ENCODE results near the gene BYSL. TPM values are rescaled to one million over a fixed set of nuclear protein-coding genes. Genes with fewer than 3 reads are reported as not detected.

Gene BYSL
- total RNA-seq, 5 donors from 2014 or later (not counting 1 experiment from before 2014, with no cell fraction given): 3.5 to 20.5 (median 15.0) TPM

DNA sequence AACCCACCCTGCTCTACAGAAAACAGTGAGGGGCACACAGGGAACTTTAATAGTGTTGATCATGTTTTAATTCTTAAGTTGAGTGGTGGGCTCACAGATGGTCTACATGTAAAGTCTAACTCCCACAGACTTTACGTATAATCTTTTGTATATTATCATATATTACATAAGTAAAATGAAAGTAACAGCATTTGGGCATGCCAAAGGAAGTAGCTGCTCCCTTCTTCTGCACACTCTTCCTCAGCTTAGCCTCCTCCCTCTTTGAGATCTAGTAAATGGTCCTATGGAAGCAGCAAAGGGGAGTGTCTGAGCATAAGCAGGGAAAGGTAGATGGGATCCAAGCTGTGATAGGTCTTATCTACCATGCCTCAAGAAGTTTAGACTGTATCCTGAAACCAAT, 11.6 kb upstream of the BYSL start:
- H3K27me3 Mint-ChIP-seq: no peaks in the 10 kb centered on the region
- H3K27me3 ChIP-seq (replicated peaks in 1 of 2; ENCODE audit: control insufficient read depth in 2 of 2, extremely low read depth in 1 of 2, insufficient read depth in 2 of 2, low read length in 1 of 2): no peaks in the 10 kb centered on the region
- peaks cover 0 to 43% of the 10 kb centered on the region in 2 donors for H3K36me3 ChIP-seq (ENCODE audit: control insufficient read depth in 2 of 2, extremely low read depth in 1 of 2, insufficient read depth in 1 of 2, low read length in 1 of 2)
- H3K4me1 Mint-ChIP-seq: peaks cover 10 to 26% (median 20%) of the 10 kb centered on the region in 3 donors
- peaks cover 0 to 7% of the 10 kb centered on the region in 2 experiments for H3K4me1 ChIP-seq (ENCODE audit: control insufficient read depth in 1 of 2, extremely low read depth in 1 of 2, insufficient read depth in 2 of 2, low read length in 2 of 2)
- H3K27ac Mint-ChIP-seq: no peak overlapping the region
- DNase-seq (no peak), ATAC-seq (replicated peaks in 1 of 4) (no peak)
- ChIA-PET CTCF (no interaction called here), POLR2A (no interaction called here)
- peaks cover 42% of the 10 kb centered on the region for H3K36me3 Mint-ChIP-seq
- H3K9me3 Mint-ChIP-seq: no peaks in the 10 kb centered on the region
- no peak overlapping the region for H3K27ac ChIP-seq (ENCODE audit: low read length)
- H3K9me3 ChIP-seq: no peaks in the 10 kb centered on the region
- no peak overlapping the region for H3K4me3 ChIP-seq (ENCODE audit: control insufficient read depth in 1 of 2, extremely low read depth in 1 of 2, low read length in 1 of 2)
- no peak overlapping the region for H3K4me3 Mint-ChIP-seq
- WGBS (ENCODE audit: insufficient coverage): no CpG with 5 or more reads among the region's 1 CpG

DNA sequence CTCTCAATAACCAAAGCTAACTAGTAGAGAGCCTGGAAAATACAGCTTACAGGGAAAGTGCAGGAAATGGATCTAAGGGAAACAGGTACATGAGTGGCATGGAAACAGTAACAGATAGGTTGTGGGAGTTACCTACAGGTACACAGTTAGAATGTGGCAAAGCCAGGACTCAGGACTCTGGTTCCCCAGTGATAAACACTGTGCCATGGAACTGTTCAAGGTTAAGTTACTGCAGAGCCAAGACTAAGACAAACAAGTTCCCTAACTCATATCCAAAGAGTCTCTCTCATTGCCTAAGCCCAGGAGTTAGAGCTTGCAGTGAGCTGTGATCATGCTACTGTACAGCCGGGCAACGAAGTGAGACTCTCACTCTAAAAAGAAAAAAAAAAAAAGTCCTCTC, 7.0 kb upstream of the BYSL start:
- ChIA-PET CTCF (no interaction called here), POLR2A (interaction anchor here in 1 of 2 donors (0.5 to 0.6 kb wide), 2 partner anchors 18 to 31 kb away, joined by 5 read pairs; no protein-coding TSS in a partner anchor)
- Histone ChIP-seq H3K36me3 (ENCODE audit: control insufficient read depth in 2 of 2, extremely low read depth in 1 of 2, insufficient read depth in 1 of 2, low read length in 1 of 2) (peaks cover 0 to 29% of the 10 kb centered on the region in 2 donors), H3K27me3 (replicated peaks in 1 of 2; ENCODE audit: control insufficient read depth in 2 of 2, extremely low read depth in 1 of 2, insufficient read depth in 2 of 2, low read length in 1 of 2) (no peaks in the 10 kb centered on the region), H3K9me3 (no peaks in the 10 kb centered on the region), H3K27ac (ENCODE audit: low read length) (no peak overlapping the region), H3K4me1 (ENCODE audit: control insufficient read depth in 1 of 2, extremely low read depth in 1 of 2, insufficient read depth in 2 of 2, low read length in 2 of 2) (peaks cover 0 to 2% of the 10 kb centered on the region in 2 experiments), H3K4me3 (ENCODE audit: control insufficient read depth in 1 of 2, extremely low read depth in 1 of 2, low read length in 1 of 2) (no peak overlapping the region)
- no CpG with 5 or more reads among the region's 2 CpGs for WGBS (ENCODE audit: insufficient coverage)
- Mint-ChIP-seq H3K4me1 (peaks cover 7 to 18% (median 13%) of the 10 kb centered on the region in 3 donors), H3K27ac (no peak overlapping the region), H3K4me3 (no peak overlapping the region), H3K36me3 (peaks cover 28% of the 10 kb centered on the region), H3K27me3 (no peaks in the 10 kb centered on the region), H3K9me3 (no peaks in the 10 kb centered on the region)
- ATAC-seq (replicated peaks in 1 of 4) (no peak), DNase-seq (no peak)

DNA sequence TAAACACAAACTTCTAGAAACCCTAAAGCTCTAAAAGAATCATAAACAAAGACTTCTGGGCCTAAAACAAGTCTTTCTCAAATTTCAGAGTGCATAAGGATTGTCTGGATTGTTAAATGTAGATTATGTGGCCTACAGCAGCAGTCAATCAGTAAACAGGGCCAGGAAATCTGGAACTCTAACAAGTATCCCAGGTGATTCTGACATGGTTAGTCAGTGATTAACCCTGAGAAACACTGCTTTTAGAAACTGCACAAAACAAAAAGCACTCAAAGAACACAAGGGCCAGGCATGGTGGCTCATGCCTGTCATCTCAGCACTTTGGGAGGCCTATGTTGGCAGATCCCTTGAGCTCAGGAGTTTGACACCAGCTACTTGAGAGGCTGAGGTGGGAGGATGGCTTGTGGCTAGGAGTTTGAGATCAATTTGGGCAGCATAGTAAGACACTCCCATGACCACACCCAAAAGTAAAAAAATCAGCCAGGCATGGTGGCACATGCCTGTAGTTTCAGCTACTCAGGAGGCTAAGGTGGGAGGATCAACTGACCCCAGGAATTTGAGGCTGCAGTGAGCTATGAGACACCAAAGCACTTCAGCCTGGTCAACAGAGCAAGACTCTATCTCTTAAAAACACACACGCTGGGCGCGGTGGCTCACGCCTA, 6.3 kb upstream of the BYSL start:
- Histone ChIP-seq H3K4me3 (ENCODE audit: control insufficient read depth in 1 of 2, extremely low read depth in 1 of 2, low read length in 1 of 2) (no peak overlapping the region), H3K36me3 (ENCODE audit: control insufficient read depth in 2 of 2, extremely low read depth in 1 of 2, insufficient read depth in 1 of 2, low read length in 1 of 2) (peaks cover 0 to 28% of the 10 kb centered on the region in 2 donors), H3K9me3 (no peaks in the 10 kb centered on the region), H3K27me3 (replicated peaks in 1 of 2; ENCODE audit: control insufficient read depth in 2 of 2, extremely low read depth in 1 of 2, insufficient read depth in 2 of 2, low read length in 1 of 2) (no peaks in the 10 kb centered on the region), H3K4me1 (ENCODE audit: control insufficient read depth in 1 of 2, extremely low read depth in 1 of 2, insufficient read depth in 2 of 2, low read length in 2 of 2) (peaks cover 2 to 6% of the 10 kb centered on the region in 2 experiments), H3K27ac (ENCODE audit: low read length) (no peak overlapping the region)
- no CpG with 5 or more reads among the region's 4 CpGs for WGBS (ENCODE audit: insufficient coverage)
- DNase-seq (no peak), ATAC-seq (replicated peaks in 1 of 4) (no peak)
- H3K27ac Mint-ChIP-seq: no peak overlapping the region
- CTCF ChIA-PET: interaction anchor here (0.5 to 1.1 kb wide), 2 partner anchors 15 to 133 kb away, joined by 3 read pairs; no protein-coding TSS in a partner anchor
- no peaks in the 10 kb centered on the region for H3K27me3 Mint-ChIP-seq
- POLR2A ChIA-PET: no interaction called here
- no peak overlapping the region for H3K4me3 Mint-ChIP-seq
- H3K9me3 Mint-ChIP-seq: no peaks in the 10 kb centered on the region
- peaks cover 11 to 19% (median 19%) of the 10 kb centered on the region in 3 donors for H3K4me1 Mint-ChIP-seq
- H3K36me3 Mint-ChIP-seq: peaks cover 28% of the 10 kb centered on the region

DNA sequence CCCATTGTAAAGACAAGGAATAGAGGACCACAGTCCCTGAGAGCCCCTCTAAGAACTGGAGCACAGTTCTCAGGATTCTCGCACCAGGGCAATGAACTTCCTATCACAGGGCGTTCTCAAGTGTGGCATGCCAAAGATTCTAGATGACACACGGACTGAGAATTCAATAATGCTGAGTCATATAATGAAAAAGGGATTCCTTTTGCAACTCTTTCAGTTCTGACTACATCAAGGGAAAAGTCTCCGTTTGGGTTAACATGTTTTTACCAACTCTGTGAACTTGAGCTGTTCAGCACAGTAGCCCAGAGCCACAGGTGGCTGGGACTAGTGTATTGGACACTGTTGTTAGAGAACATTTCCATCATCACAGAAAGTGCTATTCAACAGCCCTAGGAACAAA, 3.8 kb upstream of the BYSL start:
- Histone ChIP-seq H3K27ac (ENCODE audit: low read length) (no peak overlapping the region), H3K27me3 (replicated peaks in 1 of 2; ENCODE audit: control insufficient read depth in 2 of 2, extremely low read depth in 1 of 2, insufficient read depth in 2 of 2, low read length in 1 of 2) (no peaks in the 10 kb centered on the region), H3K9me3 (no peaks in the 10 kb centered on the region), H3K4me3 (ENCODE audit: control insufficient read depth in 1 of 2, extremely low read depth in 1 of 2, low read length in 1 of 2) (no peak overlapping the region), H3K4me1 (ENCODE audit: control insufficient read depth in 1 of 2, extremely low read depth in 1 of 2, insufficient read depth in 2 of 2, low read length in 2 of 2) (peaks cover 14 to 24% of the 10 kb centered on the region in 2 experiments), H3K36me3 (ENCODE audit: control insufficient read depth in 2 of 2, extremely low read depth in 1 of 2, insufficient read depth in 1 of 2, low read length in 1 of 2) (peaks cover 0 to 26% of the 10 kb centered on the region in 2 donors)
- DNase-seq: no peak
- Mint-ChIP-seq H3K9me3 (no peaks in the 10 kb centered on the region), H3K4me1 (peaks cover 30 to 41% (median 38%) of the 10 kb centered on the region in 3 donors), H3K27ac (no peak overlapping the region), H3K4me3 (no peak overlapping the region), H3K27me3 (peaks cover 0 to 2% of the 10 kb centered on the region in 2 donors), H3K36me3 (peaks cover 21% of the 10 kb centered on the region)
- ChIA-PET CTCF (no interaction called here), POLR2A (no interaction called here)
- WGBS (ENCODE audit: insufficient coverage): 0% methylated on average over 1 of the region's 4 CpGs
- ATAC-seq (replicated peaks in 1 of 4): no peak

DNA sequence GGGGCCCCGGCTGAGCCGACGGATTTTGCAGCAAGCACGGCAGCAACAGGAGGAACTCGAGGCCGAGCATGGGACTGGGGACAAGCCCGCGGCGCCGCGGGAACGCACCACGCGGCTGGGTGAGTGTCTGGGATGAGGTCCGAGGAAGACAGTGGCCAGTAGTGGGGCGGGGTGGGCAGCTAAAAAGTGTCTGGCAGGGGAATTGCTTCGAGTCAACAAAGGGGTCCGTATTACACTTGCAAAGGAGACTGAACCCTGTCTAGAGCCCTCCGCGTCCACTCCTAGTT, 356 bp downstream of the BYSL start:
- ATAC-seq (replicated peaks in 1 of 4) (peak in 3 of 4 experiments; percentile 19 to 31 (median 25)), DNase-seq (no peak)
- WGBS (ENCODE audit: insufficient coverage): 0% methylated on average over 16 of the region's 20 CpGs
- no peaks in the 10 kb centered on the region for H3K27me3 ChIP-seq (replicated peaks in 1 of 2; ENCODE audit: control insufficient read depth in 2 of 2, extremely low read depth in 1 of 2, insufficient read depth in 2 of 2, low read length in 1 of 2)
- POLR2A ChIA-PET: interaction anchor here in 1 of 2 donors (0.9 to 1.0 kb wide), 3 partner anchors 14 to 134 kb away, joined by 3 to 11 read pairs (median 6); partner anchors contain the start of genes TAF8 and TOMM6
- CTCF ChIA-PET: interaction anchor here (0.6 to 3.3 kb wide), 30 partner anchors 11 to 1517 kb away, joined by 3 to 46 read pairs (median 6); partner anchors contain the start of genes TOMM6 (in 2 of the 2), CCND3 (in 1 of the 2), MRPS10 (in 1 of the 2) and TAF8 (in 1 of the 2)
- peak overlapping the region; percentile 91 for H3K27ac ChIP-seq (ENCODE audit: low read length)
- Mint-ChIP-seq H3K9me3 (no peaks in the 10 kb centered on the region), H3K4me1 (peaks cover 55 to 61% (median 58%) of the 10 kb centered on the region in 3 donors), H3K36me3 (peaks cover 9% of the 10 kb centered on the region), H3K27me3 (peaks cover 0 to 2% of the 10 kb centered on the region in 2 donors), H3K27ac (peak overlapping the region; percentile 98 to 99), H3K4me3 (peak overlapping the region; percentile 89 to 99 (median 99))
- H3K4me3 ChIP-seq (ENCODE audit: control insufficient read depth in 1 of 2, extremely low read depth in 1 of 2, low read length in 1 of 2): peak overlapping the region; percentile 93 to 99
- H3K4me1 ChIP-seq (ENCODE audit: control insufficient read depth in 1 of 2, extremely low read depth in 1 of 2, insufficient read depth in 2 of 2, low read length in 2 of 2): peaks cover 20 to 51% of the 10 kb centered on the region in 2 experiments
- no peaks in the 10 kb centered on the region for H3K9me3 ChIP-seq
- peaks cover 0 to 7% of the 10 kb centered on the region in 2 donors for H3K36me3 ChIP-seq (ENCODE audit: control insufficient read depth in 2 of 2, extremely low read depth in 1 of 2, insufficient read depth in 1 of 2, low read length in 1 of 2)

DNA sequence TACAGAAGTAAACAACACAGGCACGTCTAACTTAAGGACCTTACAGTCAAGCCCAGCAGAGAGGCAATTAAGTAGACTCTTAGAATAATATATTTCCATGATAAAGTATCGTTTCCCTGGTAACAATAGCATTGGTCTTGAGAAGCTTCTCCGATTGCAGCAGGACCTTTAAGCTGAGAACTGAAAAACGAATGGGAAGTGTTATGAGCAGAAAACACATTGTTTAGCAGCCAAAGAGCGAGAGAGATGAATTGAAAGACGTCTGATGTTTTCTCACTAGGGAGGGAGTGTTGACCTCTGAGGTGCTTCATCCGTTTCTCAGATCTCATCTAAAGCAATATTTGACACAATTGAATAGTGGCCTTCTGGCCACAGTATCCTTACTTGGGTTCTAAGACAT, 855 bp downstream of the BYSL start:
- no peaks in the 10 kb centered on the region for H3K27me3 ChIP-seq (replicated peaks in 1 of 2; ENCODE audit: control insufficient read depth in 2 of 2, extremely low read depth in 1 of 2, insufficient read depth in 2 of 2, low read length in 1 of 2)
- Mint-ChIP-seq H3K36me3 (peaks cover 7% of the 10 kb centered on the region), H3K4me1 (peaks cover 54 to 61% (median 60%) of the 10 kb centered on the region in 3 donors), H3K9me3 (no peaks in the 10 kb centered on the region), H3K27ac (peak overlapping the region; percentile 98 to 99), H3K27me3 (peaks cover 0 to 2% of the 10 kb centered on the region in 2 donors), H3K4me3 (peak overlapping the region; percentile 89 to 99 (median 99))
- peaks cover 20 to 51% of the 10 kb centered on the region in 2 experiments for H3K4me1 ChIP-seq (ENCODE audit: control insufficient read depth in 1 of 2, extremely low read depth in 1 of 2, insufficient read depth in 2 of 2, low read length in 2 of 2)
- WGBS (ENCODE audit: insufficient coverage): no CpG with 5 or more reads among the region's 7 CpGs
- CTCF ChIA-PET: interaction anchor here (0.6 to 3.3 kb wide), 10 partner anchors 10 to 1517 kb away, joined by 3 to 46 read pairs (median 6); partner anchors contain the start of gene TOMM6 (in 1 of the 2)
- peak overlapping the region; percentile 91 for H3K27ac ChIP-seq (ENCODE audit: low read length)
- no peaks in the 10 kb centered on the region for H3K9me3 ChIP-seq
- H3K4me3 ChIP-seq (ENCODE audit: control insufficient read depth in 1 of 2, extremely low read depth in 1 of 2, low read length in 1 of 2): peak overlapping the region; percentile 93 to 99
- DNase-seq (no peak), ATAC-seq (replicated peaks in 1 of 4) (no peak)
- POLR2A ChIA-PET: no interaction called here
- peaks cover 0 to 4% of the 10 kb centered on the region in 2 donors for H3K36me3 ChIP-seq (ENCODE audit: control insufficient read depth in 2 of 2, extremely low read depth in 1 of 2, insufficient read depth in 1 of 2, low read length in 1 of 2)

Measured in T-cell (primary cell).